Tibial nerve (tissue), 3 donors: ENCODE data around the gene CACNG3.

Experiments used
- POLR2A ChIP-seq, 2 donors: fragments of 450-650 bp; IDR thresholded peaks; one replicate each; pipeline ENCODE4 v1.6.1; 2017; ENCODE audit warnings: antibody characterized with exemption in 2 of 2, mild to moderate bottlenecking in 2 of 2, moderate library complexity in 2 of 2
- TF ChIP-seq, protein P1 (sequence below), 5 experiments: fragments of 200-600 bp in 3 of 5; fragments of 450-650 bp in 2 of 5; sonication (generic) in 3 of 5; IDR thresholded peaks; one replicate each; pipeline ENCODE4 v1.5.1; 2016 to 2019; ENCODE audit warnings: antibody characterized with exemption in 5 of 5, mild to moderate bottlenecking in 3 of 5, moderate library complexity in 2 of 5

DNA sequence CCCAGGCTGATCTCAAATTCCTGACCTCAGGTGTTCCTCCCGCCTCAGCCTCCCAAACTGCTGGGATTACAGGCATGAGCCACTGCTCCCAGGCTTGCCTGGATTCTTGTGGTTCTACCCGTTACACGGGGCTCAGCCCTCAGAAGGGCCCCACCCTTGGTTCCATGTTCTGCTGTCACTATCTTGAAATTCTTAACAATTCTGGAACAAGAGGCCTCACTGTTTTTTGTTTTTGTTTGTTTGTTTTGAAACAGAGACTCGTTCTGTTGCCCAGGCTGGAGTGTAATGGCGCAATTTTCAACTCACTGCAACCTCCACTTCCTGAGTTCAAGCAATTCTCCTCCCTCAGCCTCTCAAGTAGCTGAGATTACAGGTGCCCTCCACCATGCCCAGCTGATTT lies 96.6 kb downstream of the CACNG3 start:
- TF ChIP-seq, protein P1, sequence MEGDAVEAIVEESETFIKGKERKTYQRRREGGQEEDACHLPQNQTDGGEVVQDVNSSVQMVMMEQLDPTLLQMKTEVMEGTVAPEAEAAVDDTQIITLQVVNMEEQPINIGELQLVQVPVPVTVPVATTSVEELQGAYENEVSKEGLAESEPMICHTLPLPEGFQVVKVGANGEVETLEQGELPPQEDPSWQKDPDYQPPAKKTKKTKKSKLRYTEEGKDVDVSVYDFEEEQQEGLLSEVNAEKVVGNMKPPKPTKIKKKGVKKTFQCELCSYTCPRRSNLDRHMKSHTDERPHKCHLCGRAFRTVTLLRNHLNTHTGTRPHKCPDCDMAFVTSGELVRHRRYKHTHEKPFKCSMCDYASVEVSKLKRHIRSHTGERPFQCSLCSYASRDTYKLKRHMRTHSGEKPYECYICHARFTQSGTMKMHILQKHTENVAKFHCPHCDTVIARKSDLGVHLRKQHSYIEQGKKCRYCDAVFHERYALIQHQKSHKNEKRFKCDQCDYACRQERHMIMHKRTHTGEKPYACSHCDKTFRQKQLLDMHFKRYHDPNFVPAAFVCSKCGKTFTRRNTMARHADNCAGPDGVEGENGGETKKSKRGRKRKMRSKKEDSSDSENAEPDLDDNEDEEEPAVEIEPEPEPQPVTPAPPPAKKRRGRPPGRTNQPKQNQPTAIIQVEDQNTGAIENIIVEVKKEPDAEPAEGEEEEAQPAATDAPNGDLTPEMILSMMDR (IDR thresholded peaks at IDR 0.05): no peak
- no peak for TF ChIP-seq POLR2A (IDR thresholded peaks at IDR 0.05)
